Left colon (tissue), 2 donors: ENCODE data around the gene ARL15. TPM values are rescaled to one million over a fixed set of nuclear protein-coding genes. Genes with fewer than 3 reads are reported as not detected.
"Not testable (repeated sequence)": the region's sequence is repeated elsewhere in the genome, so short reads cannot be mapped to it uniquely, and the experiment has no call there.

Experiments used
- ATAC-seq: fragments of 200-7000 bp; cut with Tn5 transposase; one replicate; pipeline ENCODE4 v1.9.1; 2020; ENCODE audit warnings: mild to moderate bottlenecking, moderate library complexity
- DNase-seq, 2 donors: peaks; one replicate each; pipeline ENCODE4 v3.0.0-alpha.2; 2020
- intact Hi-C, 2 donors: fragments of 100-400 bp; cut with DNase I in 1 of 2; cut with micrococcal nuclease in 1 of 2; formaldehyde crosslinking; loops; one replicate each; pipeline versions ENCODE4 v1.11.2 to v1.14.0; 2022; cut with DNase I, micrococcal nuclease
- microRNA-seq, 2 donors: library from miRNA; unstranded; fragments of <30 nt; microRNA quantifications; one replicate each; pipeline versions ENCODE4 v1.1.0 to v1.2.0, GENCODE V29; 2020
- total RNA-seq, 2 donors: library from RNA; stranded (reverse); fragmentation: NEBNext Ultra II Directional; extraction: Animal tissue kit (Norgen Biotek cat#: 25700); gene quantifications; one replicate each; pipeline ENCODE4 v1.2.1, GENCODE V29; 2021
- donor health status: DM: no; HTN: no; CAD: no.
- donor health status: DM: yes; HTN: yes; CAD: no.

Gene ARL15
- total RNA-seq, 2 donors from 2014 or later, result 25.2 to 27.2 TPM

- DNase-seq, result no peak
- no peak for ATAC-seq
- intact Hi-C loops, result no loop called here
These were observed 433.1 kb downstream of the ARL15 start for GRCh38 chr5:53877243-53877642.

DNA sequence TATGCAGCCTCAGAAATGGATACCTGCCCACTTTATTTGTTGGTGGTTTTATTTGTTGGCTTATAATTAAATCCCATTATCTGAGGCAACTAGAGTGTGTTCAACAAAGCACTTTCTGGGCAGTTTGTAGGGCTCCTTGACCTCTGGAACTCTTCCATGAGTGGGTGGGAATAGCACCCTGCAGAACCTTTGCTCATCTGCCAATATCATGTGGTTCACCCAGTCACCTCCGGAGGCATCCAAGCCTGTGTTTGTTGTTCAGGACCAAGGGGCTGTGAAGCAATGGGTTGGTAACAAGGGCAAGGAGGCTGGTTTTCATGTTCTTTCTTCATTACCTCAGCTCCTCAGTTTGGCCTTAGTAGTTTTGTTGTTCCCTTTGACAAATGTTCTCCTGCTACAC is 436.0 kb downstream of the ARL15 start:
- intact Hi-C loops, result no loop called here
- no peak for DNase-seq
- no peak for ATAC-seq

GRCh38 chr5:53873235-53873634 is 437.1 kb downstream of the ARL15 start:
- ATAC-seq (no peak), DNase-seq (no peak)
- intact Hi-C loops, result no loop called here

DNA sequence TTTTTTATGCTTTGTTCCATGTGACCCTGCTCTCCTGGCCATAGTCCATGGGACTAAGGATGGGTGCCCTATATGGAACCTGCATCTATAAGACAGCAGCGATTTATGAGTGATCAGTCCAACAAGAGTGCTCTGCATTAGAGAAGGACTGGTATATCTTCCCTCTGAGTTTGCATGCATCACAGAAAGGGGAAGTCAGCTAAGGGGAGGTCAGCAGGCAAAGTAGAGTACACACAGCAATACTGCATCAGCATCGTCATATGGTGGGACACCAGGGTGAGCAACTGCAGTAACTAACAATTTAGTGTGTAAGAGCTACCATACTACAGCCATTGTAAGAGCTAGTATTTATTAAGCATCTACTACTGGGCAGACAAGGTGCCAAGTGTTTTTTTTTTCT is 438.6 kb downstream of the ARL15 start:
- intact Hi-C loops, result no loop called here
- no peak for ATAC-seq
- no peak for DNase-seq

DNA sequence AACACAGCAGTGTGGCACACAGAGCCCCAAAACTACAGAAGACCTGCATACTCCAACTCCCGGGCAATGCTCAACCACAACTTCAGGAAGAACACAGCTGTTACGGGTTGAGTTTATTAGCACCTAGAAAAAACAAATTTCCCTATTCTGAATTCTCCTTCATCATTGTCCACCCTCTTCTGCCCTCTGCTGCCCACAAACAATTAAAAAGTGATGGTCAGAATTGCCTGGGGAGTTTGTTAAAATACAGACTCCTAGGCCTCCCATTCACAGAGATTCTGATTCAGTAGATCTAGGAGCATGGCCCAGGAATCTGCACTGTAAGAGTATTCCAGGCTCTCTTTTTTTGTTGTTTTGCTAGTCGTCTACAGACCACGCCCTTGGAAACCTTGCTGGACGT is 439.3 kb downstream of the ARL15 start:
- ATAC-seq (no peak), DNase-seq (no peak)
- intact Hi-C loops, result no loop called here

DNA sequence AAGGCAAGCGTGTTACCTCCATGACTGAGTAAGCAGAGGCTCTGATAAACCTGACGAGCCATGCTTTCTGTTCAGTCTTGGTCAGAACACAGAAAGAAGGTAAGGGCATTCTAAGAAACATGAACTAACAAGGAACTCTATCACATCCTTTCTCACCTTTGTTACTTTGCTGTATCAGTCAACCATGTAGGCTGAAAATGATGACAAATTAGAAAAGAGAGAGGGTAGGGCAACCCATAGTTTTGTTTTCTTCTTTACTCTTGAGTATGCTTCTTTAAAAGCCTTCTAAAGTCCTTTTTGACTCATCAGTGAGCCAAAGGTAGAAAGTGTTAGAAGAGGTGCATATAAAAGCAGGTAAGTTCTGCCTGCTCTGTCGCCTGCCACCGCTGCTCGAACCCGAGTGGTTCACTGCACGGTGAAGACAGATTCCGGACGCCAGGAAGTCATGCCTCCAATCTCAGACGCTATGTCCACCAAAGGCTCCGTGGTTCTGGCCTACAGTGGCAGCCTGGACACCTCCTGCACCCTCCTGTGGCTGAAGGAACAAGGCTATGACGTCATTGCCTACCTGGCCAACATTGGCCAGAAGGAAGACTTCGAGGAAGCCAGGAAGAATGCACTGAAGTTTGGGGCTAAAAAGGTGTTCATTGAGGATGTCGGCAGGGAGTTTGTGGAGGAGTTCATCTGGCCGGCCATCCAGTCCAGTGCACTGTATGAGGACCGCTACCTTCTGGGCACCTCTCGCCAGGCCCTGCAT is 451.5 kb downstream of the ARL15 start:
- ATAC-seq (no peak), DNase-seq (no peak)
- intact Hi-C loops, result no loop called here

GRCh38 chr5:53856506-53856905 is 453.9 kb downstream of the ARL15 start:
- intact Hi-C loops, result no loop called here
- ATAC-seq (no peak), DNase-seq (no peak)

DNA sequence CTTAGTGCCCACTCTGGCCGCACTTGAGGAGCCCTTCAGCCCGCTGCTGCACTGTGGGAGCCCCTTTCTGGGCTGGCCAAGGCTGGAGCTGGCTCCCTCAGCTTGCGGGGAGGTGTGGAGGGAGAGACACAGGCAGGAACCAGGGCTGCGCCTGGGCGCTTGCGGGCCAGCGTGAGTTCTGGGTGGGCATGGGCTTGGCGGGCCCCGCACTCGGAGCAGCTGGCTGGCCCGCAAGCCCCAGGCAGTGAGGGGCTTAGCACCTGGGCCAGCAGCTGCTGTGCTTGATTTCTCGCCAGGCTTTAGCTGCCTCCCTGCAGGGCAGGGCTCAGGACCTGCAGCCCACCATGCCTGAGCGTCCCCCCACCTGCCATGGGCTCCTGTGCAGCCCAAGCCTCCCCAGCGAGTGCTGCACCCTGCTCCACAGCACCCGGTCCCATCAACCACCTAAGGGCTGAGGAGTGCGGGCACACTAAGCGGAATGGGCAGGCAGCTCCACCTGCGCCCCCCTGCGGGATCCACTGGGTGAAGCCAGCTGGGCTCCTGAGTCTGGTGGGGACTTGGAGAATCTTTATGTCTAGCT is 473.4 kb downstream of the ARL15 start:
- ATAC-seq, DNase-seq, intact Hi-C loops: not testable (repeated sequence)

- ATAC-seq, result no peak
- intact Hi-C loops, result no loop called here
- no peak for DNase-seq
These were observed 475.9 kb downstream of the ARL15 start for GRCh38 chr5:53834500-53834899.

Small RNAs within 50 kb of the gene (microRNA-seq; reads per million reads assigned to microRNA genes)
- gene MIR4459 (0 reads per million in 2 donors), gene MIR581 (0 to 1.6 reads per million in 2 donors)

Other genes with a start within 250 kb of the ARL15 start
- gene HSPB3, start 145.1 kb upstream of the ARL15 start, total RNA-seq, result 1 to 10 TPM in 1 of 2 donors, under 1 TPM in 1; 0.81 to 1.7 TPM
- 10 to 100 TPM; 10.6 to 16.8 TPM for gene SNX18, start 207.2 kb upstream of the ARL15 start, total RNA-seq